ENCODE data around the gene HAPLN3. TPM values are rescaled to one million over a fixed set of nuclear protein-coding genes. Genes with fewer than 3 reads are reported as not detected.
A peak's percentile ranks its signal among the peaks of the same experiment; 100 is the strongest.

HAPLN3 gene
- total RNA-seq, 2 donors from 2014 or later, result 31.6 to 38.6 TPM

GRCh38 chr15:88904624-88905327, 9.4 kb upstream of the HAPLN3 start:
- no peaks in the 10 kb centered on the region for H3K9me3 Mint-ChIP-seq
- H3K4me1 Mint-ChIP-seq, result peaks cover 22% of the 10 kb centered on the region
- peak overlapping the region; percentile 68 for H3K27ac Mint-ChIP-seq
- no peaks in the 10 kb centered on the region for H3K36me3 Mint-ChIP-seq (ENCODE audit: low read depth)
- no peaks in the 10 kb centered on the region for H3K27me3 Mint-ChIP-seq
- H3K4me3 Mint-ChIP-seq, result peak overlapping the region; percentile 31
- peak; percentile 86 for ATAC-seq (replicated peaks)

DNA sequence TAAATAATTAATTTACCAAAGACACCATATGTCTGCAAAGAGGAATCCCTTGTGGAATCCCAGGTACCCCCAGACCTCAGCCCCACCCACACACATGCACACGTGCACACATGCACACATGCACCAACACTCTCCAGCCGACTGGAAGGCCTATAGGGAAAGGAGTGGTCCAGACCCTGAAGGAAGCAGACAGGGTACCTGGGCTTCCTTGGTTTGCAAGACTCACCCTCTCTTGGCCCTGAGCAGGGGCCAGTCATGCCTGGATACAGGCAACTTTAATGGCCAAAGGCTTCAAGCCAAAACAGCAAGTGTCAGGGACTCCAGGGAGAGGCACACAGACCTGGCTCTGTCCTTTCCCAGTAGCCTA, 8.9 kb upstream of the HAPLN3 start:
- peak overlapping the region; percentile 31 for H3K4me3 Mint-ChIP-seq
- H3K27ac Mint-ChIP-seq, result peak overlapping the region; percentile 68
- no peaks in the 10 kb centered on the region for H3K27me3 Mint-ChIP-seq
- H3K4me1 Mint-ChIP-seq, result peaks cover 22% of the 10 kb centered on the region
- H3K36me3 Mint-ChIP-seq (ENCODE audit: low read depth), result no peaks in the 10 kb centered on the region
- ATAC-seq (replicated peaks), result peak; percentile 2
- H3K9me3 Mint-ChIP-seq, result no peaks in the 10 kb centered on the region

DNA sequence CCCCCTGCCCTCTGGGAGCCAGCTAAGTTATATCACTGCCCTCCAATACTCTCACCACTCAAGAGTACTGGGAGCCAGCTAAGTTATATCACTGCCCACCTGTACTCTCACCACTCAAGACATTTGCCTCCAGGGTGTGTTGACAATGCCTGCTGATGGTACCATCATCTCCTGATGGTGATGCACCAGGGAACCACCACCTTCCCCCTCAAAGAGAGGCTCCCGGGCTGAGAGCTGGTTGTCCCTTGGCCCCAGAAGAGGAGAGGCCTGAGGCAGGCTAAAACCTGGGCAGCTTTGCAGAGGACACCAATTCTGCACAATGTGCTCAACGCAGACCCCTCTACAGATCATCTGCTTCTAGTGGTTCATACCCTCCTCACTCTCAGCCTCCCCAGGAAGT, 7.5 kb upstream of the HAPLN3 start:
- peak overlapping the region; percentile 81 for H3K27ac Mint-ChIP-seq
- no peaks in the 10 kb centered on the region for H3K36me3 Mint-ChIP-seq (ENCODE audit: low read depth)
- no peak for ATAC-seq (replicated peaks)
- peaks cover 22% of the 10 kb centered on the region for H3K4me1 Mint-ChIP-seq
- H3K27me3 Mint-ChIP-seq, result no peaks in the 10 kb centered on the region
- H3K4me3 Mint-ChIP-seq, result no peak overlapping the region
- no peaks in the 10 kb centered on the region for H3K9me3 Mint-ChIP-seq

DNA sequence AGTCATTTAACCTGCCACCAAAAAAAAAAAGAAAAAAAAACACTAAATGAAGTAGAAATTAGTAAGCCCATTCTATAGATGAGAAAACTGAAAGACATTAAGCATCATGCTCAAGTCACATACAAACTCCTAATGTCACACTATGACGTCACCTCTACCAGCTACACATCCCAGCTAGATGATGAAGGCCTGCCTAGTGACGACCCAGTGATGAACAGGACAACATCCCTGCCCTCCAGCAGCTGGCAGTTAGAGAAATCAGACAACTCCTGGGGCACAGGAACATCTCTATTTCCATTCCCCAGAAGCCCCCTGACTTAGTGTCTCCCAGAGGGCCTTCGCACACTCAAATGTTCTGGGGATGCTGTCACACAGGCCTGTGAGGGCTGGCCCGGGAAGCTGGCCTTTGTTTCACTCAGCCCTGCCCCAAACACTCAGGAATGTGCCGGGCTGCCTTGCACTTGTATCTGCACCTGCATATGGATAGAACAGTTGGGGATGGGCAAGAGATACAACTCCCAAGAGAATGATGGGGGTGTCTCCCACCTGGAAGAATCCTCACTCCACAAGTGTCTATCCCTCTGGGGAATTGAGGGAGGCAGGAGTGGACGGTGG, 7.0 kb upstream of the HAPLN3 start:
- Mint-ChIP-seq H3K4me3 (peak overlapping the region; percentile 10), H3K36me3 (ENCODE audit: low read depth) (no peaks in the 10 kb centered on the region), H3K9me3 (no peaks in the 10 kb centered on the region), H3K27ac (peak overlapping the region; percentile 81), H3K4me1 (peaks cover 26% of the 10 kb centered on the region), H3K27me3 (no peaks in the 10 kb centered on the region)
- peak; percentile 49 for ATAC-seq (replicated peaks)

DNA sequence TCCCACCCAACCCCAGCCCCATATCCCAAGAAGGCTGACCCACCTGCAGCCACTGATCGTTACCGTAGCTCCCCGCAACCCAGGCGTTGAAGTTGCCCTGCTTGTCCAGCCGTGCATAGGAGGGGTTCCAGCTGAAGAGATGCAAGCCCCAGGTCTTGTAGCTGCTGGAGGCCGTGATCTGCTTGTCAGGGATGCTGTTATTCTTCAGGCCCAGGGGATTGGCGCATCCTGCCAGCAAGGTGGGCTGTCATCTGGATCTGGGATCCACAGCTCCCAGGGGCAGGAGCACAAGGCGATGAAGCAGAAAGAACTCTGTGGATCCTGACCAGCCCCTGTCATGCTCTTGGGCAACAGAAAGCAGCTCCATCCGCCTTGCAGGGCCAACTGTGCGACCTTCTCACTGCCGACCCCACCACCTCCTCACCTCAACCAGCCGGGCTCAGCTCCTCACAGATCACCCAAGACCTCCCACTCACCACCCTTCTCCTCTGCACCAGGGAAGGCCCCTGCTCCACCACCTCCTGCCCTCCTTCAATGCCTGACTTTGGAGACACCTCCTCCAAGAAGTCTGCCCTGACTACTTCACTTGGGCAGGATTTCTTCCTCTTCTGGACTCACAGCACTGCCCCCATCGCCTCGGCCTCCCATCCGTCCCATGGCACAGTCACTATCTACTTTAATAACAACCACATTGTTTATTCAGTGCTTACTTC, 6.3 kb upstream of the HAPLN3 start:
- no peak for ATAC-seq (replicated peaks)
- Mint-ChIP-seq H3K4me1 (peaks cover 29% of the 10 kb centered on the region), H3K27me3 (no peaks in the 10 kb centered on the region), H3K4me3 (peak overlapping the region; percentile 10), H3K27ac (peak overlapping the region; percentile 81), H3K36me3 (ENCODE audit: low read depth) (no peaks in the 10 kb centered on the region), H3K9me3 (no peaks in the 10 kb centered on the region)

DNA sequence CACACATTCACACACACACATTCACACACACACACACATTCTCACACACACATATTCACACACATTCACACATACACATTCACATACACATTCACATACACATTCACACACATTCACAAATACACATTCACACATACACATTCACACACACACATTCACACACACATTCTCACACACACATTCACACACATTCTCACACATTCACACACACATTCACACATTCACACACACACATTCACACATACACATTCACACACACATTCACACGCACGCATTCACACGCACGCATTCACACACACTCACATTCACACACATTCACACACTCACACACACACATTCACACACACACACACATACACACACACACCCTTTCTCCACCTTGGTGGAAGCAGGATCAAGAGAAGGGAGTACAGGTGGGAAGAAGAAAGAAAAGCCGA, 5.7 kb upstream of the HAPLN3 start:
- H3K9me3 Mint-ChIP-seq, result no peaks in the 10 kb centered on the region
- H3K4me3 Mint-ChIP-seq, result no peak overlapping the region
- H3K27me3 Mint-ChIP-seq, result no peaks in the 10 kb centered on the region
- no peaks in the 10 kb centered on the region for H3K36me3 Mint-ChIP-seq (ENCODE audit: low read depth)
- no peak overlapping the region for H3K27ac Mint-ChIP-seq
- ATAC-seq (replicated peaks), result no peak
- H3K4me1 Mint-ChIP-seq, result peaks cover 32% of the 10 kb centered on the region

DNA sequence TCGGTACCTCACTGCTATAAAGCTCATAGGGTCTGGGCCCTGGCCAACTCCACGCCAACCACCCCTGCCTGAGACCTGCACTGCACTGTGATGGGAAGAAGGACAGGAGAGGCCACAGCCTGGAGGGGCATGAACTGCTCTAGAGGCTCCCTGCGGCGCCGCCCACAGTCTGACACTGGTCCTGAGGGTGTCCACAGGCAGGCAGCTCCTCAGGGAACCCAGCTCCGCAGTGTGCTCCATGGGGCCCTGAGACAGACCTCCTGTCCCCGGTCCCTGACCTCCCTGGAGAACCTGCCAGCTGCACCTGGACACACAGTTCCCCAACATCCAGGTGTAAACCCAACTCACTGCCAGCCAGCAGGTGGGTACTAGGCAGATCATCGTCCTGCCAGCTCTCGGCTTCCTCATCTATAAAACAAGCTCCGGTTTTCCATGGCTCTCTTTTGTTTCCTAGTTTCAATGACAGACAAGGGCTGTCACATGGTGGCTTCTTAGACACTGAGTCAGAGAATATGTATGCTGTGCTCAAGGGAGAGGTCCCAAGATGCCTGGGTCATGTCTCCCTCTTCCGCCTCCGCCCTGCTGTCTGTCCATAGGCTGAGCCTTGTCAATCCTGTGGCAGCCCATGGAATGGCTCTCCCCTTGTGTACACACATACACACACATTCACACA, 5.1 kb upstream of the HAPLN3 start:
- Mint-ChIP-seq H3K9me3 (no peaks in the 10 kb centered on the region), H3K4me3 (no peak overlapping the region), H3K27ac (no peak overlapping the region), H3K27me3 (no peaks in the 10 kb centered on the region), H3K4me1 (peaks cover 35% of the 10 kb centered on the region), H3K36me3 (ENCODE audit: low read depth) (no peaks in the 10 kb centered on the region)
- no peak for ATAC-seq (replicated peaks)

GRCh38 chr15:88899251-88899650, 3.9 kb upstream of the HAPLN3 start:
- Mint-ChIP-seq H3K9me3 (no peaks in the 10 kb centered on the region), H3K27me3 (no peaks in the 10 kb centered on the region), H3K4me1 (peaks cover 34% of the 10 kb centered on the region), H3K4me3 (no peak overlapping the region), H3K36me3 (ENCODE audit: low read depth) (no peaks in the 10 kb centered on the region), H3K27ac (no peak overlapping the region)
- ATAC-seq (replicated peaks), result no peak

DNA sequence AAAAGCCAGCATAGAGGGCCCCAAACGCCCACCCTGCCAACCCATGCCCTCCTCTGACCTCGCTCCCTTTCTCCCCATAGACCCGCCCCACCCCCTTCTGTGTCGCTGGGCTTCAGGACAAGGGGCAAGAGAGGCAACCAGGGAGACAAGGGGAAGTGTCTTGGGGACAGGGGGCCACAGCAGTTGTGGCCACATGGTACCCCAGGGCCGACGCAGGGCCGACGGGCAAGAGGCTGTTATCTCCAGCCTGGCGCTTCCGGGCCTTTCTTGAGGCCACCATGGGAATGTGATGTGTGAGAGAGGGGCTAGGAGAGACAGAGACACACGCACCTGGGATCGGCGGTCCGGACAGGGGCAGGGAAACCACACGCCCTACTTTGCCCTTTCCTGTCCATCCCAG, 3.4 kb upstream of the HAPLN3 start:
- Mint-ChIP-seq H3K27me3 (no peaks in the 10 kb centered on the region), H3K9me3 (no peaks in the 10 kb centered on the region), H3K27ac (no peak overlapping the region), H3K36me3 (ENCODE audit: low read depth) (no peaks in the 10 kb centered on the region), H3K4me1 (peaks cover 30% of the 10 kb centered on the region), H3K4me3 (no peak overlapping the region)
- ATAC-seq (replicated peaks), result no peak

GRCh38 chr15:88897456-88898194, 2.3 kb upstream of the HAPLN3 start:
- peaks cover 28% of the 10 kb centered on the region for H3K4me1 Mint-ChIP-seq

GRCh38 chr15:88897142-88897455, 1.8 kb upstream of the HAPLN3 start:
- H3K4me1 Mint-ChIP-seq, result peaks cover 26% of the 10 kb centered on the region
- no peaks in the 10 kb centered on the region for H3K27me3 Mint-ChIP-seq
- no peaks in the 10 kb centered on the region for H3K36me3 Mint-ChIP-seq (ENCODE audit: low read depth)
- no peaks in the 10 kb centered on the region for H3K9me3 Mint-ChIP-seq
- ATAC-seq (replicated peaks), result no peak
- no peak overlapping the region for H3K27ac Mint-ChIP-seq
- no peak overlapping the region for H3K4me3 Mint-ChIP-seq

More at GRCh38 chr15:88897456-88898194, 2.3 kb upstream of the HAPLN3 start:
- Mint-ChIP-seq H3K27ac (no peak overlapping the region), H3K9me3 (no peaks in the 10 kb centered on the region), H3K27me3 (no peaks in the 10 kb centered on the region), H3K4me3 (no peak overlapping the region), H3K36me3 (ENCODE audit: low read depth) (no peaks in the 10 kb centered on the region)
- no peak for ATAC-seq (replicated peaks)

GRCh38 chr15:88896333-88897033, 1.1 kb upstream of the HAPLN3 start:
- no peaks in the 10 kb centered on the region for H3K27me3 Mint-ChIP-seq
- H3K9me3 Mint-ChIP-seq, result no peaks in the 10 kb centered on the region
- no peak overlapping the region for H3K4me3 Mint-ChIP-seq
- H3K4me1 Mint-ChIP-seq, result peaks cover 21% of the 10 kb centered on the region
- H3K36me3 Mint-ChIP-seq (ENCODE audit: low read depth), result peaks cover 1% of the 10 kb centered on the region
- H3K27ac Mint-ChIP-seq, result no peak overlapping the region
- ATAC-seq (replicated peaks), result no peak

DNA sequence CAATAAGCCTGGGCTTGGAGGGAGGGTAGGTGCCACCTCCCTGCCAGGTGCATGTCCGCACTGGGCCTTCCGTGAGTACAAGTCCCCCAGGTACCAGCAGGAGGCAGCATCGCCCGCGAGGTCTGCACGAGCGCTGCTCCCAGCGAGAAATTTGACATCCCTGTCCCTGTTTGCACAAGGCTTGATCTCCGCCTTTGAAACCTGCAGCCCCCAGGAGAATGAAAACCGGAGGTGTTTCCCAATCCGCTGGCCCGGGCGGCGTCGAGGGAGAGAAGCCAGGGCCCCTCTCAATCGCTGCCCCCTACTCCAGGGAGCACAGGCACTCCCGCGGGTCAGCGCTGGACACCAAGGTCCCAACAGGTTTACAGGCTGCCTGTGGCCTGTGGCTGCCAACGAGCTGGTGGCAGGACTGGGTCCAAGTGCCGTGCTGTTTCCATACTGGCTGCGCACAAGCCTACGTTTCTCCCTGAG, 961 bp downstream of the HAPLN3 start:
- Mint-ChIP-seq H3K4me3 (peak overlapping the region; percentile 78), H3K9me3 (no peaks in the 10 kb centered on the region), H3K4me1 (peaks cover 15% of the 10 kb centered on the region), H3K36me3 (ENCODE audit: low read depth) (peaks cover 11% of the 10 kb centered on the region), H3K27ac (no peak overlapping the region), H3K27me3 (no peaks in the 10 kb centered on the region)
- ATAC-seq (replicated peaks), result peak; percentile 84
